ENCODE data around the gene KRTAP12-3.

KRTAP12-3 gene

GRCh38 chr21:44612669-44613229, 45.0 kb upstream of the KRTAP12-3 start:
- no peak for DNase-seq
- TF ChIP-seq CTCF (IDR thresholded peaks at IDR 0.05; ENCODE audit: low read depth, low read length): no peak
- Histone ChIP-seq H3K27ac (no peak overlapping the region), H3K4me3 (ENCODE audit: low read depth, low read length) (no peak overlapping the region), H3K9me3 (ENCODE audit: severe bottlenecking) (peaks cover 21% of the 10 kb centered on the region), H3K27me3 (ENCODE audit: insufficient read depth, low read depth, severe bottlenecking) (no peaks in the 10 kb centered on the region), H3K36me3 (no peaks in the 10 kb centered on the region)

- no peak for DNase-seq
- H3K27ac ChIP-seq: no peak overlapping the region
- H3K27me3 ChIP-seq (ENCODE audit: insufficient read depth, low read depth, severe bottlenecking): no peaks in the 10 kb centered on the region
- no peaks in the 10 kb centered on the region for H3K36me3 ChIP-seq
- H3K9me3 ChIP-seq (ENCODE audit: severe bottlenecking): peaks cover 21% of the 10 kb centered on the region
- no peak overlapping the region for H3K4me3 ChIP-seq (ENCODE audit: low read depth, low read length)
- no peak for TF ChIP-seq CTCF (IDR thresholded peaks at IDR 0.05; ENCODE audit: low read depth, low read length)
Observed at GRCh38 chr21:44613386-44614155, 44.2 kb upstream of the KRTAP12-3 start.

- DNase-seq: no peak
- TF ChIP-seq CTCF (IDR thresholded peaks at IDR 0.05; ENCODE audit: low read depth, low read length): no peak
- Histone ChIP-seq H3K36me3 (no peaks in the 10 kb centered on the region), H3K4me3 (ENCODE audit: low read depth, low read length) (no peak overlapping the region), H3K27me3 (ENCODE audit: insufficient read depth, low read depth, severe bottlenecking) (no peaks in the 10 kb centered on the region), H3K27ac (no peak overlapping the region), H3K9me3 (ENCODE audit: severe bottlenecking) (peaks cover 19% of the 10 kb centered on the region)
Observed at GRCh38 chr21:44614161-44614631, 43.5 kb upstream of the KRTAP12-3 start.

- no peak for DNase-seq
- Histone ChIP-seq H3K9me3 (ENCODE audit: severe bottlenecking) (peaks cover 25% of the 10 kb centered on the region), H3K4me3 (ENCODE audit: low read depth, low read length) (no peak overlapping the region), H3K27me3 (ENCODE audit: insufficient read depth, low read depth, severe bottlenecking) (no peaks in the 10 kb centered on the region), H3K27ac (no peak overlapping the region), H3K36me3 (no peaks in the 10 kb centered on the region)
- no peak for TF ChIP-seq CTCF (IDR thresholded peaks at IDR 0.05; ENCODE audit: low read depth, low read length)
Observed at GRCh38 chr21:44614961-44615391, 42.8 kb upstream of the KRTAP12-3 start.

GRCh38 chr21:44615466-44615865, 42.3 kb upstream of the KRTAP12-3 start:
- Histone ChIP-seq H3K36me3 (no peaks in the 10 kb centered on the region), H3K27ac (no peak overlapping the region), H3K4me3 (ENCODE audit: low read depth, low read length) (no peak overlapping the region), H3K9me3 (ENCODE audit: severe bottlenecking) (peaks cover 25% of the 10 kb centered on the region), H3K27me3 (ENCODE audit: insufficient read depth, low read depth, severe bottlenecking) (no peaks in the 10 kb centered on the region)
- no peak for DNase-seq
- no peak for TF ChIP-seq CTCF (IDR thresholded peaks at IDR 0.05; ENCODE audit: low read depth, low read length)

Data from WERI-Rb-1 (cell line).